GM12878 (cell line): ENCODE results near the gene HOXC12. TPM values are rescaled to one million over a fixed set of nuclear protein-coding genes. Genes with fewer than 3 reads are reported as not detected.

ENCODE experiments used
- ATAC-seq: fragments of 200-7000 bp; cut with Tn5 transposase; 3 replicates; pipeline ENCODE4 v1.9.1; 2020; ENCODE audit warnings: mild to moderate bottlenecking, moderate library complexity
- BruUV-seq: library from RNA; stranded (reverse); fragments of 400-500 nt; replicated peaks from 2 replicates; lab custom pipeline; 2021; lab: Mats Ljungman, UMichigan
- CTCF ChIA-PET: fragments of 300-600 bp; sonication (Branson Sonifier 250); formaldehyde crosslinking; extraction: SDS; loops from one replicate; lab custom pipeline; 2021; ENCODE audit warnings: inconsistent platforms; lab: Yijun Ruan, JAX
- POLR2A ChIA-PET: fragments of 350-600 bp; formaldehyde crosslinking; extraction: SDS; loops from one replicate; lab custom pipeline; 2021; ENCODE audit warnings: inconsistent platforms; lab: Charles Lee
- RAD21 ChIA-PET: fragments of 300-600 bp; sonication (Branson Sonifier 250); formaldehyde crosslinking; loops from one replicate; lab custom pipeline; 2023; ENCODE audit warnings: antibody characterized with exemption; ENCODE audit not compliant: unreplicated experiment; lab: Charles Lee
- SMC1A ChIA-PET: fragments of 300-600 bp; sonication (Branson Sonifier 250); formaldehyde crosslinking; loops from one replicate; lab custom pipeline; 2023; ENCODE audit not compliant: unreplicated experiment, uncharacterized antibody; lab: Charles Lee
- DNase-seq: peaks from one replicate; pipeline ENCODE4 v3.0.0-alpha.2; 2011; ENCODE audit warnings: low read depth, low spot score
- FAIRE-seq: peaks from 3 replicates; lab custom pipeline; 2011; peaks lifted over from hg19 to GRCh38; lab: Jason Lieb, UNC
- H2AFZ ChIP-seq: 2 replicates; pipeline ENCODE4 v1.6.0; 2011; ENCODE audit warnings: low read depth, low read length, control low read depth; ENCODE audit not compliant: control insufficient read depth
- H3K27ac ChIP-seq: 2 replicates; pipeline ENCODE4 v1.5.1; 2011; ENCODE audit warnings: control low read depth; ENCODE audit not compliant: control insufficient read depth, insufficient read depth
- H3K27me3 ChIP-seq, 2 experiments: replicated peaks in 1 of 2; 2 replicates each; pipeline versions ENCODE4 v1.6.0 to v1.6.1; 2011; ENCODE audit warnings: low read length in 1 of 2; ENCODE audit not compliant: control insufficient read depth in 2 of 2, insufficient read depth in 2 of 2
- H3K36me3 ChIP-seq, 2 experiments: 2 replicates each; pipeline ENCODE4 v1.5.1; 2011; ENCODE audit warnings: low read length in 1 of 2; ENCODE audit not compliant: control insufficient read depth in 2 of 2, insufficient read depth in 2 of 2
- H3K4me1 ChIP-seq: 2 replicates; pipeline ENCODE4 v1.6.1; 2011; ENCODE audit warnings: mild to moderate bottlenecking, low read length, moderate library complexity, mixed read lengths; ENCODE audit not compliant: control insufficient read depth, insufficient read depth
- H3K4me2 ChIP-seq: 2 replicates; pipeline ENCODE4 v1.6.0; 2011; ENCODE audit warnings: control low read depth; ENCODE audit not compliant: control insufficient read depth, insufficient read depth
- H3K4me3 ChIP-seq: fragments of 200-600 bp; sonication (generic); 2 replicates; pipeline ENCODE4 v1.5.1; 2016
- H3K79me2 ChIP-seq: 2 replicates; pipeline ENCODE4 v1.6.0; 2011; ENCODE audit warnings: low read length; ENCODE audit not compliant: control insufficient read depth, insufficient read depth
- H3K9ac ChIP-seq: 2 replicates; pipeline ENCODE4 v1.8.0; 2011; ENCODE audit warnings: low read length, control low read depth, mixed read lengths; ENCODE audit not compliant: control insufficient read depth, insufficient read depth
- H3K9me3 ChIP-seq: replicated peaks from 3 replicates; pipeline ENCODE4 v1.5.1; 2011; ENCODE audit warnings: mild to moderate bottlenecking, low read length; ENCODE audit not compliant: control insufficient read depth, insufficient read depth
- H4K20me1 ChIP-seq: 2 replicates; pipeline ENCODE4 v1.6.0; 2011; ENCODE audit not compliant: control insufficient read depth, insufficient read depth
- SMARCA5 ChIP-seq: fragments of 450-650 bp; IDR thresholded peaks from 2 replicates; pipeline ENCODE4 v1.6.1; 2017; ENCODE audit warnings: mild to moderate bottlenecking
- SP1 ChIP-seq: IDR thresholded peaks from one replicate; pipeline ENCODE4 v1.6.1; 2011; ENCODE audit warnings: low read depth, low read length
- STAT3 ChIP-seq: IDR thresholded peaks from 2 replicates; pipeline ENCODE4 v1.6.1; 2011; ENCODE audit warnings: low read depth, low read length, improper control_type of control experiment
- WGBS: methylation state at CpG from one replicate; pipeline ENCODE4 v1.1.6; 2016; ENCODE audit warnings: low lambda C conversion rate; ENCODE audit not compliant: insufficient replicate concordance, insufficient coverage; ENCODE audit errors: missing lambda C conversion rate; 5-methylcytosine and 5-hydroxymethylcytosine counted together
- in situ Hi-C: fragments of 300-500 bp; cut with MboI; formaldehyde crosslinking; loops from 9 replicates; pipeline ENCODE4 v1.14.3; 2018; ENCODE audit warnings: mixed read lengths
- intact Hi-C: fragments of 100-400 bp; cut with micrococcal nuclease; formaldehyde crosslinking; loops from one replicate; pipeline ENCODE4 v1.14.2; 2022; ENCODE audit not compliant: unreplicated experiment
- polyA plus RNA-seq, 11 experiments: library from polyadenylated mRNA; depleted of rRNA in 4 of 11; unstranded in 6 of 11; stranded (reverse) in 5 of 11; fragments of >200 nt; fragmentation: Nextera tagmentation in 4 of 11; fragmentation: Illumina TruSeq in 1 of 11; extraction: Ambion mirVana in 4 of 11; extraction: Trizol in 1 of 11; gene quantifications; 1 replicate in 1 of 11; 2 replicates in 10 of 11; pipeline versions ENCODE4 v1.2.1 to v1.2.3, GENCODE V29; 2011 to 2016; ENCODE audit warnings: inconsistent platforms in 2 of 11, missing spikeins in 2 of 11, low read depth in 1 of 11
- total RNA-seq, 4 experiments: library from RNA; depleted of rRNA in 3 of 4; stranded (reverse); fragments of >200 nt in 3 of 4; fragmentation: Illumina TruSeq in 1 of 4; extraction: Trizol in 1 of 4; gene quantifications; 2 replicates each; pipeline versions ENCODE4 v1.2.1 to v1.2.3, GENCODE V29; 2013 to 2021
- TF ChIP-seq, protein P1 (sequence below): fragments of 450-650 bp; conservative IDR thresholded peaks from 2 replicates; pipeline ENCODE4 v1.6.1; 2017; ENCODE audit warnings: mild to moderate bottlenecking, moderate library complexity
- TF ChIP-seq, protein P2 (sequence below): fragments of 450-650 bp; IDR thresholded peaks from 2 replicates; pipeline ENCODE4 v1.6.1; 2017; ENCODE audit warnings: mild to moderate bottlenecking, moderate library complexity

The HOXC12 gene
- total and polyA plus RNA-seq, 10 of the 15 experiments (the other 5 are each of a cell fraction or from before 2014, with no cell fraction given) = not detected

DNA sequence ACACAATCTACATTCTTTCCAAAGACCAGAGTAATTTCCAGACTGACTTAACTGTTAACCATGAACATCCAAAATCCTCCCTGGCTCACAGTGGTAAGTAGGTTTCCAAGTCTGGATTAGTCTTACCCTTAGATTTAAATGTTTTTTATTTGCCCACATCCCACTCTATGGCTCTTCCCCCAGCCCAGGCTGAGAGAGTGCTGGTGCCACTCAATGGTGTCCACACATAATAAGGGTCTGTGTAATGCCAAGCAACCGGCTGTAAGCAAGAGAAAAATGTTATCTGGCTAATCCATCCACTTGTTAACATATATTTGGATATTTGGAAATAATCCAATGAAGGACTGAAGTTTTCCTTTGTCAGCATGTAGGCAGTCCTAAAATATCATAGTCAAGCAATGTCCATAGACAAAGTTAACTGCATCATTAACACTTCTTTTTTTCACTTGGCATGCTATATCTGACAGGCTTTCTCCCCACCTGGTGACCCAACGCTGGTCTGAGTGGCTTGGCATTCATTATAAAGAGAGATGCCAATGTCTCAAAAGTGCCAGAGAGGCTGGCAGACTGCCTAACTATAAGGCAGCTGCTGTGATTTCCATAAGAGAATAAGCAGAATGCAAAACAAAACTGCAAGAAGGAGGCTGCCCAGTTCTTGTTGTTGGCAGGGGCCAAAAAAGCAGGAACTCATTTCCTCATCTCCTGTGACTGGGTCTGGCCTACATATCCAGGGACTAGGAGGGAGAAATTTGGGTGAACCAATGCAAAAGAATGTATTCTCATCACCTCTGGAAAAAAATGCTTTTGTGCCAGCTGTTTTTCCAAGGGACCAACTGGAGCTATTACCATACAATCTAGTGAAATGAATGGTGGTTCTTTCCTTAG is 29.9 kb upstream of the HOXC12 start:
- Histone ChIP-seq H2AFZ (no peak overlapping the region), H3K36me3 (no peaks in the 10 kb centered on the region), H3K4me2 (no peak overlapping the region), H3K27me3 (peaks cover 9 to 25% of the 10 kb centered on the region in 2 experiments; a peak in 3 of 4 replicates), H3K79me2 (no peaks in the 10 kb centered on the region), H3K4me3 (no peak overlapping the region), H3K9me3 (no peaks in the 10 kb centered on the region), H4K20me1 (no peaks in the 10 kb centered on the region), H3K9ac (no peak overlapping the region), H3K27ac (no peak overlapping the region), H3K4me1 (no peaks in the 10 kb centered on the region)
- ChIA-PET RAD21 (no interaction called here), POLR2A (no interaction called here), SMC1A (no interaction called here), CTCF (no interaction called here)
- FAIRE-seq = no peak
- no peak for DNase-seq
- intact Hi-C loops = no loop called here
- ATAC-seq = no peak
- in situ Hi-C loops = no loop called here
- 0% methylated on average over 2 of the region's 2 CpGs for WGBS
- no TSS peak for BruUV-seq
- TF ChIP-seq SP1 (no peak), SMARCA5 (no peak), STAT3 (no peak)
- TF ChIP-seq, protein P1, sequence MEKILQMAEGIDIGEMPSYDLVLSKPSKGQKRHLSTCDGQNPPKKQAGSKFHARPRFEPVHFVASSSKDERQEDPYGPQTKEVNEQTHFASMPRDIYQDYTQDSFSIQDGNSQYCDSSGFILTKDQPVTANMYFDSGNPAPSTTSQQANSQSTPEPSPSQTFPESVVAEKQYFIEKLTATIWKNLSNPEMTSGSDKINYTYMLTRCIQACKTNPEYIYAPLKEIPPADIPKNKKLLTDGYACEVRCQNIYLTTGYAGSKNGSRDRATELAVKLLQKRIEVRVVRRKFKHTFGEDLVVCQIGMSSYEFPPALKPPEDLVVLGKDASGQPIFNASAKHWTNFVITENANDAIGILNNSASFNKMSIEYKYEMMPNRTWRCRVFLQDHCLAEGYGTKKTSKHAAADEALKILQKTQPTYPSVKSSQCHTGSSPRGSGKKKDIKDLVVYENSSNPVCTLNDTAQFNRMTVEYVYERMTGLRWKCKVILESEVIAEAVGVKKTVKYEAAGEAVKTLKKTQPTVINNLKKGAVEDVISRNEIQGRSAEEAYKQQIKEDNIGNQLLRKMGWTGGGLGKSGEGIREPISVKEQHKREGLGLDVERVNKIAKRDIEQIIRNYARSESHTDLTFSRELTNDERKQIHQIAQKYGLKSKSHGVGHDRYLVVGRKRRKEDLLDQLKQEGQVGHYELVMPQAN = no peak
- TF ChIP-seq, protein P2, sequence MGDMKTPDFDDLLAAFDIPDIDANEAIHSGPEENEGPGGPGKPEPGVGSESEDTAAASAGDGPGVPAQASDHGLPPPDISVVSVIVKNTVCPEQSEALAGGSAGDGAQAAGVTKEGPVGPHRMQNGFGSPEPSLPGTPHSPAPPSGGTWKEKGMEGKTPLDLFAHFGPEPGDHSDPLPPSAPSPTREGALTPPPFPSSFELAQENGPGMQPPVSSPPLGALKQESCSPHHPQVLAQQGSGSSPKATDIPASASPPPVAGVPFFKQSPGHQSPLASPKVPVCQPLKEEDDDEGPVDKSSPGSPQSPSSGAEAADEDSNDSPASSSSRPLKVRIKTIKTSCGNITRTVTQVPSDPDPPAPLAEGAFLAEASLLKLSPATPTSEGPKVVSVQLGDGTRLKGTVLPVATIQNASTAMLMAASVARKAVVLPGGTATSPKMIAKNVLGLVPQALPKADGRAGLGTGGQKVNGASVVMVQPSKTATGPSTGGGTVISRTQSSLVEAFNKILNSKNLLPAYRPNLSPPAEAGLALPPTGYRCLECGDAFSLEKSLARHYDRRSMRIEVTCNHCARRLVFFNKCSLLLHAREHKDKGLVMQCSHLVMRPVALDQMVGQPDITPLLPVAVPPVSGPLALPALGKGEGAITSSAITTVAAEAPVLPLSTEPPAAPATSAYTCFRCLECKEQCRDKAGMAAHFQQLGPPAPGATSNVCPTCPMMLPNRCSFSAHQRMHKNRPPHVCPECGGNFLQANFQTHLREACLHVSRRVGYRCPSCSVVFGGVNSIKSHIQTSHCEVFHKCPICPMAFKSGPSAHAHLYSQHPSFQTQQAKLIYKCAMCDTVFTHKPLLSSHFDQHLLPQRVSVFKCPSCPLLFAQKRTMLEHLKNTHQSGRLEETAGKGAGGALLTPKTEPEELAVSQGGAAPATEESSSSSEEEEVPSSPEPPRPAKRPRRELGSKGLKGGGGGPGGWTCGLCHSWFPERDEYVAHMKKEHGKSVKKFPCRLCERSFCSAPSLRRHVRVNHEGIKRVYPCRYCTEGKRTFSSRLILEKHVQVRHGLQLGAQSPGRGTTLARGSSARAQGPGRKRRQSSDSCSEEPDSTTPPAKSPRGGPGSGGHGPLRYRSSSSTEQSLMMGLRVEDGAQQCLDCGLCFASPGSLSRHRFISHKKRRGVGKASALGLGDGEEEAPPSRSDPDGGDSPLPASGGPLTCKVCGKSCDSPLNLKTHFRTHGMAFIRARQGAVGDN = no peak
